Fibroblast of lung (primary cell): ENCODE measurements around the gene TMEM272. TPM values are rescaled to one million over a fixed set of nuclear protein-coding genes. Genes with fewer than 3 reads are reported as not detected.

Source experiments
- DNase-seq, 2 donors: peaks; one replicate each; pipeline versions ENCODE4 v3.0.0 to v3.0.0-alpha.2; 2010; ENCODE audit warnings: low read depth in 2 of 2
- H2AFZ ChIP-seq: 2 replicates; pipeline ENCODE4 v1.5.1; 2012; ENCODE audit warnings: low read length, control low read depth, inconsistent platforms
- H3K27ac ChIP-seq: 2 replicates; pipeline ENCODE4 v1.5.1; 2011; ENCODE audit warnings: low read length, control low read depth; ENCODE audit not compliant: insufficient read depth
- H3K27me3 ChIP-seq: 2 replicates; pipeline ENCODE4 v1.5.1; 2011; ENCODE audit warnings: mild to moderate bottlenecking, low read length; ENCODE audit not compliant: control insufficient read depth, insufficient read depth
- H3K36me3 ChIP-seq: 2 replicates; pipeline ENCODE4 v1.5.1; 2011; ENCODE audit warnings: low read length; ENCODE audit not compliant: control insufficient read depth, insufficient read depth
- H3K4me1 ChIP-seq: 2 replicates; pipeline ENCODE4 v1.5.1; 2011; ENCODE audit warnings: low read length; ENCODE audit not compliant: control insufficient read depth, insufficient read depth; ENCODE audit errors: extremely low read depth
- H3K4me2 ChIP-seq: 2 replicates; pipeline ENCODE4 v1.5.1; 2011; ENCODE audit warnings: low read length, control low read depth; ENCODE audit not compliant: insufficient read depth; ENCODE audit errors: extremely low read depth
- H3K4me3 ChIP-seq, 4 experiments: fragments of 200-600 bp in 1 of 4; sonication (generic) in 1 of 4; replicated peaks in 1 of 4; 2 replicates each; pipeline ENCODE4 v1.5.1; 2011 to 2016; ENCODE audit warnings: low read length in 4 of 4, low read depth in 3 of 4, mild to moderate bottlenecking in 3 of 4, control low read depth in 2 of 4, inconsistent platforms in 1 of 4, mixed read lengths in 1 of 4; ENCODE audit not compliant: insufficient read depth in 1 of 4; ENCODE audit errors: control extremely low read depth in 1 of 4
- H3K79me2 ChIP-seq: 2 replicates; pipeline ENCODE4 v1.5.1; 2012; ENCODE audit warnings: mild to moderate bottlenecking, low read length, inconsistent platforms; ENCODE audit not compliant: control insufficient read depth, insufficient read depth
- H3K9ac ChIP-seq: 2 replicates; pipeline ENCODE4 v1.5.1; 2011; ENCODE audit warnings: mild to moderate bottlenecking, low read length, control low read depth; ENCODE audit not compliant: insufficient read depth
- H3K9me3 ChIP-seq: 2 replicates; pipeline ENCODE4 v1.5.1; 2012; ENCODE audit warnings: low read depth, low read length; ENCODE audit not compliant: control insufficient read depth, insufficient read depth
- H4K20me1 ChIP-seq: 2 replicates; pipeline ENCODE4 v1.5.1; 2011; ENCODE audit warnings: low read length; ENCODE audit not compliant: control insufficient read depth, insufficient read depth; ENCODE audit errors: extremely low read depth
- EZH2 ChIP-seq: IDR thresholded peaks from 2 replicates; pipeline ENCODE4 v1.5.1; 2012; ENCODE audit warnings: low read length, control low read depth, mild to moderate bottlenecking; ENCODE audit errors: missing control alignments
- polyA plus RNA-seq, 2 donors: library from polyadenylated mRNA; depleted of rRNA in 1 of 2; stranded (reverse) in 1 of 2; unstranded in 1 of 2; fragments of >200 nt; gene quantifications; 2 replicates each; pipeline ENCODE4 v1.2.1, GENCODE V29; 2011 to 2012; ENCODE audit warnings: missing spikeins in 1 of 2
- total RNA-seq: library from RNA; depleted of rRNA; stranded (reverse); fragments of >200 nt; gene quantifications from 2 replicates; pipeline ENCODE4 v1.2.1, GENCODE V29; 2014
- TF ChIP-seq, protein P1 (sequence below), 2 donors: IDR thresholded peaks in 1 of 2; conservative IDR thresholded peaks in 1 of 2; 1 replicate in 1 of 2; 2 replicates in 1 of 2; pipeline ENCODE4 v1.5.1; 2011 to 2012; ENCODE audit warnings: low read length in 2 of 2, control low read depth in 1 of 2, inconsistent platforms in 1 of 2, low read depth in 1 of 2, mild to moderate bottlenecking in 1 of 2

Gene TMEM272
- total and polyA plus RNA-seq, 2 donors (not counting 1 experiment from before 2014, with no cell fraction given), result not detected

DNA sequence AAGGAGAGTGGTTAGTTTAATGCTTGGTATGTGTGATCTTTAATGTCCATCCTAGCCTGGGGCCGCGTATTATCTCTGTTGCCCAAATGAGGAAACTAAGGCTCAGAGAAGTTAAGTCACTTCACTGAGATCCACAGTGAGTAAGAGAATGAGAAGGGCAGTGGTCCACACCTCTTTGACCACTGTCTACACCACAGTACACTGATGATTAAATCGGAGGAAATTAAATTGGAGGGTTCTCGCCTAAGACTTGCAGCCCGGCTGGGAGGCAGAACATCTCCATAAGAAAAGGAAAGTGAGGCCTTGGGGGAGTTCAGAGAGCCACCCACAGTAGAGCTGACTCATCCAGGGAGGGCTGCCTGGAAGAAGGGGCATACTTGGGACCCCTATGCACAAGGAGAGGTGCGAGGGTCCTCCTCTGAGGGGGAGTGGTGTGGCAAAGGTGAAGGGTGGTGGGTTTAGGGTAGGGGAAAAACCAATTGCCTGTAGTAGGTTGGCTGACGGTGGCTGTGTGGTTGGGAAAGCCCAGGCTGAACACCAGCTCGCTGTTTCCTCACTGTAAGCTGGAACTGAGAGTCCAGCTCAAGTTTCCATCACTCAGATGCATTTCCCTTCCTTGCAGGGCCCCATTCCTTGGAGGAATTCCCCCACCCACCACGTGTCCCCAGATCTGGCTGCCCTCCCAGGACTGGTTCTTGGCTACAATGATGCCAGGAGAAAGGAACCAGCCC is 26.0 kb downstream of the TMEM272 start:
- Histone ChIP-seq H3K9me3 (no peaks in the 10 kb centered on the region), H3K79me2 (no peaks in the 10 kb centered on the region), H3K4me3 (no peak overlapping the region), H4K20me1 (no peaks in the 10 kb centered on the region), H3K9ac (no peak overlapping the region), H3K27me3 (peaks cover 34% of the 10 kb centered on the region), H3K4me2 (no peak overlapping the region), H3K27ac (no peak overlapping the region), H2AFZ (no peak overlapping the region), H3K4me1 (no peaks in the 10 kb centered on the region), H3K36me3 (no peaks in the 10 kb centered on the region)
- no peak for TF ChIP-seq EZH2
- TF ChIP-seq, protein P1, sequence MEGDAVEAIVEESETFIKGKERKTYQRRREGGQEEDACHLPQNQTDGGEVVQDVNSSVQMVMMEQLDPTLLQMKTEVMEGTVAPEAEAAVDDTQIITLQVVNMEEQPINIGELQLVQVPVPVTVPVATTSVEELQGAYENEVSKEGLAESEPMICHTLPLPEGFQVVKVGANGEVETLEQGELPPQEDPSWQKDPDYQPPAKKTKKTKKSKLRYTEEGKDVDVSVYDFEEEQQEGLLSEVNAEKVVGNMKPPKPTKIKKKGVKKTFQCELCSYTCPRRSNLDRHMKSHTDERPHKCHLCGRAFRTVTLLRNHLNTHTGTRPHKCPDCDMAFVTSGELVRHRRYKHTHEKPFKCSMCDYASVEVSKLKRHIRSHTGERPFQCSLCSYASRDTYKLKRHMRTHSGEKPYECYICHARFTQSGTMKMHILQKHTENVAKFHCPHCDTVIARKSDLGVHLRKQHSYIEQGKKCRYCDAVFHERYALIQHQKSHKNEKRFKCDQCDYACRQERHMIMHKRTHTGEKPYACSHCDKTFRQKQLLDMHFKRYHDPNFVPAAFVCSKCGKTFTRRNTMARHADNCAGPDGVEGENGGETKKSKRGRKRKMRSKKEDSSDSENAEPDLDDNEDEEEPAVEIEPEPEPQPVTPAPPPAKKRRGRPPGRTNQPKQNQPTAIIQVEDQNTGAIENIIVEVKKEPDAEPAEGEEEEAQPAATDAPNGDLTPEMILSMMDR (conservative IDR thresholded peaks at IDR 0.05 in 1 of 2, IDR thresholded peaks at IDR 0.05 in 1 of 2; ENCODE audit: low read depth in 1 of 2, low read length in 2 of 2), result no peak
- DNase-seq, result peak; percentile 40 to 49

DNA sequence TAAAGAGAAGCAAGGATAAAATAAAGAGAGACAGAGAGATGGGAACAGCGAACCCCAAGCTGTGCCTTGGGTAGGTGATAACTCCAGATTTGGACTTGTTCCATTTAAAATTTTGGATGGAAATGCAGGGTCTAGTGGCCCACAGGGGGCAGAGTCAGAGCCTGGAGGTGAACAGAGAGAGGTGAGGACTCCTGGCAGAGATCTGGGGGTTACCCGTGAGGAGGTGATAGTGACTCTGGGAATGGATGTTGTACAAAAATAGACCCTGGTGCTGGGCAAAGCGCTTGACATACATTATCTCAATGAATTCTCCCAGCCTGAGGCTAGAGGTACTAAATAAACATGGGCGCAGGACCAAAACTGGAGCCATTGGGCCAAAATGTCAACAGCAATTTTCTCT is 26.7 kb downstream of the TMEM272 start:
- H3K79me2 ChIP-seq, result no peaks in the 10 kb centered on the region
- H3K4me2 ChIP-seq, result no peak overlapping the region
- no peak overlapping the region for H2AFZ ChIP-seq
- no peak overlapping the region for H3K9ac ChIP-seq
- H4K20me1 ChIP-seq, result no peaks in the 10 kb centered on the region
- no peaks in the 10 kb centered on the region for H3K4me1 ChIP-seq
- H3K36me3 ChIP-seq, result no peaks in the 10 kb centered on the region
- TF ChIP-seq EZH2, result no peak
- TF ChIP-seq, protein P1 (conservative IDR thresholded peaks at IDR 0.05 in 1 of 2, IDR thresholded peaks at IDR 0.05 in 1 of 2; ENCODE audit: low read depth in 1 of 2, low read length in 2 of 2), result no peak
- H3K4me3 ChIP-seq, result no peak overlapping the region
- DNase-seq, result no peak
- H3K9me3 ChIP-seq, result no peaks in the 10 kb centered on the region
- H3K27me3 ChIP-seq, result peaks cover 34% of the 10 kb centered on the region
- no peak overlapping the region for H3K27ac ChIP-seq

DNA sequence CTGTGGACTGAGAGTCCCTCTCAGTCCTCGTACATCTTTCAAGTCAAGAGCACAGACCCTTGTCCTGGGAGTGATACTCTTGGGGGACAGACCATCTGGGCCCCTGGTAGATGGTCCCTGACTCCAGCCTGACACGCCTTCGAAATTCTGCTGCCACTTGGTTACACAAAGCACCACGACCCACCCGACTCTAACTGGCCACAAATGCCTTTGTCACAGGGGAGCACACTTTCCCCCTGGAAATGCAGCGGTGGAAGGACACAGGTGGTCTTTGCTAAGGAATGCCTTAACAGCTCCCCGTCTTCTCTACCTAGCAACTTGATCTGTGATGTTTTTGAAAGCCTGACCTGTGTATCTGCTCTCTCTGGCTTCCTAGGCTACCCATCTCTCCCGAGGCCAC is 27.3 kb downstream of the TMEM272 start:
- H3K4me1 ChIP-seq, result no peaks in the 10 kb centered on the region
- no peaks in the 10 kb centered on the region for H3K36me3 ChIP-seq
- peaks cover 34% of the 10 kb centered on the region for H3K27me3 ChIP-seq
- H3K4me3 ChIP-seq, result no peak overlapping the region
- no peaks in the 10 kb centered on the region for H4K20me1 ChIP-seq
- H3K4me2 ChIP-seq, result no peak overlapping the region
- TF ChIP-seq, protein P1 (conservative IDR thresholded peaks at IDR 0.05 in 1 of 2, IDR thresholded peaks at IDR 0.05 in 1 of 2; ENCODE audit: low read depth in 1 of 2, low read length in 2 of 2), result no peak
- H3K9ac ChIP-seq, result no peak overlapping the region
- H3K79me2 ChIP-seq, result no peaks in the 10 kb centered on the region
- no peak overlapping the region for H3K27ac ChIP-seq
- no peak for DNase-seq
- H2AFZ ChIP-seq, result no peak overlapping the region
- no peaks in the 10 kb centered on the region for H3K9me3 ChIP-seq
